Gastrocnemius medialis (tissue), 4 donors: ENCODE measurements around the gene NPM1.

Experiments used
- POLR2A ChIP-seq, 2 donors: fragments of 450-650 bp; IDR thresholded peaks; one replicate each; pipeline ENCODE4 v1.6.1; 2017; ENCODE audit warnings: antibody characterized with exemption in 2 of 2, mild to moderate bottlenecking in 2 of 2, moderate library complexity in 2 of 2
- TF ChIP-seq, protein P1 (sequence below), 5 experiments: fragments of 450-650 bp in 3 of 5; fragments of 200-600 bp in 2 of 5; sonication (generic) in 2 of 5; IDR thresholded peaks in 4 of 5; conservative IDR thresholded peaks in 1 of 5; 1 replicate in 4 of 5; 2 replicates in 1 of 5; pipeline ENCODE4 v1.5.1; 2016 to 2019; ENCODE audit warnings: antibody characterized with exemption in 5 of 5, mild to moderate bottlenecking in 3 of 5, moderate library complexity in 3 of 5

- TF ChIP-seq POLR2A (IDR thresholded peaks at IDR 0.05) = no peak
- TF ChIP-seq, protein P1, sequence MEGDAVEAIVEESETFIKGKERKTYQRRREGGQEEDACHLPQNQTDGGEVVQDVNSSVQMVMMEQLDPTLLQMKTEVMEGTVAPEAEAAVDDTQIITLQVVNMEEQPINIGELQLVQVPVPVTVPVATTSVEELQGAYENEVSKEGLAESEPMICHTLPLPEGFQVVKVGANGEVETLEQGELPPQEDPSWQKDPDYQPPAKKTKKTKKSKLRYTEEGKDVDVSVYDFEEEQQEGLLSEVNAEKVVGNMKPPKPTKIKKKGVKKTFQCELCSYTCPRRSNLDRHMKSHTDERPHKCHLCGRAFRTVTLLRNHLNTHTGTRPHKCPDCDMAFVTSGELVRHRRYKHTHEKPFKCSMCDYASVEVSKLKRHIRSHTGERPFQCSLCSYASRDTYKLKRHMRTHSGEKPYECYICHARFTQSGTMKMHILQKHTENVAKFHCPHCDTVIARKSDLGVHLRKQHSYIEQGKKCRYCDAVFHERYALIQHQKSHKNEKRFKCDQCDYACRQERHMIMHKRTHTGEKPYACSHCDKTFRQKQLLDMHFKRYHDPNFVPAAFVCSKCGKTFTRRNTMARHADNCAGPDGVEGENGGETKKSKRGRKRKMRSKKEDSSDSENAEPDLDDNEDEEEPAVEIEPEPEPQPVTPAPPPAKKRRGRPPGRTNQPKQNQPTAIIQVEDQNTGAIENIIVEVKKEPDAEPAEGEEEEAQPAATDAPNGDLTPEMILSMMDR (IDR thresholded peaks at IDR 0.05 in 4 of 5, conservative IDR thresholded peaks at IDR 0.05 in 1 of 5) = no peak
Observed at GRCh38 chr5:171431251-171431777, 43.7 kb downstream of the NPM1 start.
